ENCODE data around the gene S100B. TPM values are rescaled to one million over a fixed set of nuclear protein-coding genes. Genes with fewer than 3 reads are reported as not detected.

The S100B gene
- total and polyA plus RNA-seq, 5 experiments from 2014 or later: 73.4 to 271 (median 92.4) TPM

GRCh38 chr21:46572850-46573249, 32.0 kb downstream of the S100B start:
- peaks cover 23 to 72% (median 55%) of the 10 kb centered on the region in 4 donors for H3K4me1 Mint-ChIP-seq
- peak overlapping the region in 2 of 10 donors; percentile 2 to 22 for H3K4me3 Mint-ChIP-seq
- POLR2A ChIA-PET: interaction anchor here (0.7 to 1.5 kb wide), 3 partner anchors 10 to 61 kb away, joined by 3 to 10 read pairs (median 5); no protein-coding TSS in a partner anchor
- peaks cover 0 to 43% (median 13%) of the 10 kb centered on the region in 9 donors for H3K9me3 Mint-ChIP-seq
- DNase-seq: no peak
- peak overlapping the region in 7 of 10 donors; percentile 1 to 56 (median 43) for H3K27ac Mint-ChIP-seq
- H3K36me3 Mint-ChIP-seq: peaks cover 23 to 62% (median 48%) of the 10 kb centered on the region in 3 donors
- H3K27me3 Mint-ChIP-seq: no peaks in the 10 kb centered on the region
- no peak for ATAC-seq

GRCh38 chr21:46570631-46571030, 34.3 kb downstream of the S100B start:
- peak overlapping the region; percentile 3 to 83 (median 65) for H3K27ac Mint-ChIP-seq
- DNase-seq (no peak), ATAC-seq (no peak)
- POLR2A ChIA-PET: interaction anchor here (0.7 to 1.9 kb wide), 5 partner anchors 9 to 65 kb away, joined by 3 to 6 read pairs (median 3); partner anchors contain the start of gene PRMT2
- peak overlapping the region in 1 of 10 donors; percentile 10 for H3K4me3 Mint-ChIP-seq
- peaks cover 30 to 74% (median 70%) of the 10 kb centered on the region in 3 donors for H3K36me3 Mint-ChIP-seq
- H3K27me3 Mint-ChIP-seq: no peaks in the 10 kb centered on the region
- H3K9me3 Mint-ChIP-seq: peaks cover 0 to 33% (median 12%) of the 10 kb centered on the region in 9 donors
- peaks cover 21 to 73% (median 59%) of the 10 kb centered on the region in 4 donors for H3K4me1 Mint-ChIP-seq

GRCh38 chr21:46570119-46570518, 34.8 kb downstream of the S100B start:
- peaks cover 30 to 78% (median 76%) of the 10 kb centered on the region in 3 donors for H3K36me3 Mint-ChIP-seq

GRCh38 chr21:46569081-46569480, 35.8 kb downstream of the S100B start:
- POLR2A ChIA-PET: interaction anchor here (0.6 to 19.1 kb wide), 5 partner anchors 25 to 226 kb away, joined by 3 to 681 read pairs (median 4); partner anchors contain the start of gene PRMT2
- Mint-ChIP-seq H3K9me3 (peaks cover 0 to 30% (median 10%) of the 10 kb centered on the region in 9 donors), H3K4me1 (peaks cover 18 to 73% (median 55%) of the 10 kb centered on the region in 4 donors), H3K4me3 (peak overlapping the region in 1 of 10 donors; percentile 11), H3K27me3 (no peaks in the 10 kb centered on the region), H3K27ac (peak overlapping the region in 9 of 10 donors; percentile 9 to 82 (median 67)), H3K36me3 (peaks cover 30 to 85% (median 81%) of the 10 kb centered on the region in 3 donors)
- ATAC-seq (no peak), DNase-seq (no peak)

More at GRCh38 chr21:46570119-46570518, 34.8 kb downstream of the S100B start:
- H3K9me3 Mint-ChIP-seq: peaks cover 0 to 31% (median 12%) of the 10 kb centered on the region in 9 donors
- ATAC-seq: no peak
- no peaks in the 10 kb centered on the region for H3K27me3 Mint-ChIP-seq
- peak overlapping the region in 9 of 10 donors; percentile 60 to 83 (median 76) for H3K27ac Mint-ChIP-seq
- H3K4me3 Mint-ChIP-seq: peak overlapping the region in 1 of 10 donors; percentile 48
- DNase-seq: no peak
- peaks cover 18 to 73% (median 56%) of the 10 kb centered on the region in 4 donors for H3K4me1 Mint-ChIP-seq
- POLR2A ChIA-PET: interaction anchor here (0.7 to 1.7 kb wide), 5 partner anchors 9 to 63 kb away, joined by 3 to 5 read pairs (median 3); no protein-coding TSS in a partner anchor

GRCh38 chr21:46568562-46568961, 36.3 kb downstream of the S100B start:
- H3K36me3 Mint-ChIP-seq: peaks cover 30 to 89% (median 80%) of the 10 kb centered on the region in 3 donors
- peaks cover 0 to 25% (median 10%) of the 10 kb centered on the region in 9 donors for H3K9me3 Mint-ChIP-seq
- POLR2A ChIA-PET: interaction anchor here (0.6 to 19.1 kb wide), 6 partner anchors 14 to 226 kb away, joined by 3 to 681 read pairs (median 4); partner anchors contain the start of genes PRMT2 and S100B
- no peak for ATAC-seq
- no peak for DNase-seq
- H3K27me3 Mint-ChIP-seq: no peaks in the 10 kb centered on the region
- H3K27ac Mint-ChIP-seq: peak overlapping the region in 8 of 10 donors; percentile 43 to 99 (median 72)
- no peak overlapping the region for H3K4me3 Mint-ChIP-seq
- H3K4me1 Mint-ChIP-seq: peaks cover 18 to 77% (median 55%) of the 10 kb centered on the region in 4 donors

- DNase-seq (no peak), ATAC-seq (no peak)
- H3K27me3 Mint-ChIP-seq: no peaks in the 10 kb centered on the region
- POLR2A ChIA-PET: interaction anchor here (0.6 to 19.1 kb wide), 12 partner anchors 13 to 112 kb away, joined by 3 to 681 read pairs (median 4); partner anchors contain the start of genes PRMT2 and S100B
- peaks cover 23 to 88% (median 77%) of the 10 kb centered on the region in 3 donors for H3K36me3 Mint-ChIP-seq
- peak overlapping the region in 6 of 10 donors; percentile 3 to 39 (median 23) for H3K4me3 Mint-ChIP-seq
- peak overlapping the region in 9 of 10 donors; percentile 43 to 99 (median 82) for H3K27ac Mint-ChIP-seq
- H3K4me1 Mint-ChIP-seq: peaks cover 21 to 89% (median 62%) of the 10 kb centered on the region in 4 donors
- H3K9me3 Mint-ChIP-seq: peaks cover 0 to 12% (median 4%) of the 10 kb centered on the region in 9 donors
These were observed 37.5 kb downstream of the S100B start for GRCh38 chr21:46567348-46567747.

- peaks cover 37 to 100% (median 76%) of the 10 kb centered on the region in 4 donors for H3K4me1 Mint-ChIP-seq
These were observed 40.5 kb downstream of the S100B start for GRCh38 chr21:46564391-46564790.

GRCh38 chr21:46562964-46563607, 41.8 kb downstream of the S100B start:
- peaks cover 7 to 69% (median 69%) of the 10 kb centered on the region in 3 donors for H3K36me3 Mint-ChIP-seq
- H3K27me3 Mint-ChIP-seq: no peaks in the 10 kb centered on the region
- peak overlapping the region in 9 of 10 donors; percentile 37 to 89 (median 79) for H3K4me3 Mint-ChIP-seq
- no peaks in the 10 kb centered on the region for H3K9me3 Mint-ChIP-seq
- peak overlapping the region; percentile 96 to 99 (median 99) for H3K27ac Mint-ChIP-seq
- ATAC-seq: no peak
- H3K4me1 Mint-ChIP-seq: peaks cover 37 to 99% (median 81%) of the 10 kb centered on the region in 4 donors
- POLR2A ChIA-PET: interaction anchor here (0.9 to 19.1 kb wide), 12 partner anchors 9 to 81 kb away, joined by 3 to 681 read pairs (median 6); partner anchors contain the start of genes PRMT2 and S100B
- no peak for DNase-seq

More at GRCh38 chr21:46564391-46564790, 40.5 kb downstream of the S100B start:
- DNase-seq (no peak), ATAC-seq (no peak)
- no peaks in the 10 kb centered on the region for H3K9me3 Mint-ChIP-seq
- H3K4me3 Mint-ChIP-seq: peak overlapping the region in 4 of 10 donors; percentile 1 to 79 (median 23)
- peaks cover 7 to 80% (median 77%) of the 10 kb centered on the region in 3 donors for H3K36me3 Mint-ChIP-seq
- POLR2A ChIA-PET: interaction anchor here (1.4 to 19.1 kb wide), 5 partner anchors 9 to 72 kb away, joined by 3 to 681 read pairs (median 42); partner anchors contain the start of genes PRMT2 and S100B
- H3K27ac Mint-ChIP-seq: peak overlapping the region; percentile 81 to 99 (median 98)
- no peaks in the 10 kb centered on the region for H3K27me3 Mint-ChIP-seq

GRCh38 chr21:46562472-46562871, 42.4 kb downstream of the S100B start:
- H3K4me3 Mint-ChIP-seq: peak overlapping the region; percentile 28 to 89 (median 77)
- ATAC-seq: no peak
- H3K36me3 Mint-ChIP-seq: peaks cover 3 to 66% (median 63%) of the 10 kb centered on the region in 3 donors
- H3K27ac Mint-ChIP-seq: peak overlapping the region; percentile 96 to 99 (median 99)
- H3K9me3 Mint-ChIP-seq: no peaks in the 10 kb centered on the region
- no peaks in the 10 kb centered on the region for H3K27me3 Mint-ChIP-seq
- DNase-seq: no peak
- H3K4me1 Mint-ChIP-seq: peaks cover 37 to 99% (median 77%) of the 10 kb centered on the region in 4 donors
- POLR2A ChIA-PET: interaction anchor here (0.5 to 19.1 kb wide), 18 partner anchors 8 to 138 kb away, joined by 3 to 681 read pairs (median 5); partner anchors contain the start of gene PRMT2

GRCh38 chr21:46561445-46562090, 43.3 kb downstream of the S100B start:
- H3K27me3 Mint-ChIP-seq: no peaks in the 10 kb centered on the region
- DNase-seq (peak in 6 of 10 donors; percentile 32 to 69 (median 54)), ATAC-seq (peak; percentile 24 to 38)
- H3K36me3 Mint-ChIP-seq: peaks cover 0 to 70% (median 58%) of the 10 kb centered on the region in 3 donors
- POLR2A ChIA-PET: interaction anchor here (0.5 to 19.1 kb wide), 17 partner anchors 9 to 137 kb away, joined by 3 to 681 read pairs (median 6); partner anchors contain the start of genes PRMT2 and S100B
- peaks cover 37 to 99% (median 79%) of the 10 kb centered on the region in 4 donors for H3K4me1 Mint-ChIP-seq
- peak overlapping the region; percentile 96 to 99 (median 99) for H3K27ac Mint-ChIP-seq
- H3K4me3 Mint-ChIP-seq: peak overlapping the region; percentile 71 to 89 (median 81)
- no peaks in the 10 kb centered on the region for H3K9me3 Mint-ChIP-seq

- Mint-ChIP-seq H3K4me1 (peaks cover 38 to 97% (median 83%) of the 10 kb centered on the region in 4 donors), H3K36me3 (peaks cover 0 to 68% (median 56%) of the 10 kb centered on the region in 3 donors), H3K27me3 (no peaks in the 10 kb centered on the region), H3K27ac (peak overlapping the region; percentile 96 to 99 (median 99)), H3K4me3 (peak overlapping the region; percentile 71 to 89 (median 81)), H3K9me3 (no peaks in the 10 kb centered on the region)
- POLR2A ChIA-PET: interaction anchor here (1.0 to 19.1 kb wide), 16 partner anchors 10 to 136 kb away, joined by 3 to 681 read pairs (median 12); partner anchors contain the start of genes PRMT2 and S100B
- ATAC-seq: peak; percentile 30 to 37
- DNase-seq: peak in 1 of 10 donors; percentile 35
These were observed 44.1 kb downstream of the S100B start for GRCh38 chr21:46560568-46561444.

Measured in naive thymus-derived CD8-positive, alpha-beta T cell (primary cell).